Spinal cord (tissue), 10 donors: ENCODE results near the gene NOLC1. TPM values are rescaled to one million over a fixed set of nuclear protein-coding genes. Genes with fewer than 3 reads are reported as not detected.
A peak's percentile ranks its signal among the peaks of the same experiment; 100 is the strongest.

ENCODE experiments used
- DNase-seq, 6 donors: peaks; one replicate each; pipeline versions ENCODE4 v3.0.0 to v3.0.0-alpha.2; 2013 to 2015; ENCODE audit warnings: low spot score in 6 of 6, low read depth in 4 of 6
- H3K27ac ChIP-seq: one replicate; pipeline ENCODE4 v1.5.1; 2013; ENCODE audit warnings: low read depth, low read length, control low read depth
- H3K27me3 ChIP-seq: one replicate; pipeline ENCODE4 v1.6.1; 2013; ENCODE audit warnings: low read length; ENCODE audit not compliant: control insufficient read depth, insufficient read depth
- H3K36me3 ChIP-seq: one replicate; pipeline ENCODE4 v1.6.1; 2013; ENCODE audit warnings: low read length; ENCODE audit not compliant: control insufficient read depth, insufficient read depth
- H3K4me1 ChIP-seq: one replicate; pipeline ENCODE4 v1.6.1; 2013; ENCODE audit warnings: low read length; ENCODE audit not compliant: control insufficient read depth, insufficient read depth
- H3K4me3 ChIP-seq: one replicate; pipeline ENCODE4 v1.5.1; 2013; ENCODE audit warnings: low read depth, low read length, control low read depth
- H3K9me3 ChIP-seq: one replicate; pipeline ENCODE4 v1.6.1; 2013; ENCODE audit warnings: low read length; ENCODE audit not compliant: control insufficient read depth, insufficient read depth
- WGBS: methylation state at CpG from one replicate; pipeline ENCODE4 v1.1.5; 2013; ENCODE audit warnings: missing lambda C conversion rate; ENCODE audit not compliant: insufficient coverage; 5-methylcytosine and 5-hydroxymethylcytosine counted together
- polyA plus RNA-seq, 2 donors: library from polyadenylated mRNA; unstranded; fragments of 120-200 nt; gene quantifications; one replicate each; pipeline ENCODE4 v1.2.1, GENCODE V29; 2013; ENCODE audit not compliant: insufficient read length in 2 of 2
- total RNA-seq, 2 donors: library from RNA; depleted of rRNA in 1 of 2; stranded (reverse); fragments of 120-200 nt in 1 of 2; fragments of >200 nt in 1 of 2; gene quantifications; one replicate each; pipeline versions ENCODE4 v1.2.3 to v1.2.4, GENCODE V29; 2013 to 2014
- donor health status: healthy.

Gene NOLC1
- total and polyA plus RNA-seq, 4 donors = 36.1 to 103 (median 68.7) TPM

DNA sequence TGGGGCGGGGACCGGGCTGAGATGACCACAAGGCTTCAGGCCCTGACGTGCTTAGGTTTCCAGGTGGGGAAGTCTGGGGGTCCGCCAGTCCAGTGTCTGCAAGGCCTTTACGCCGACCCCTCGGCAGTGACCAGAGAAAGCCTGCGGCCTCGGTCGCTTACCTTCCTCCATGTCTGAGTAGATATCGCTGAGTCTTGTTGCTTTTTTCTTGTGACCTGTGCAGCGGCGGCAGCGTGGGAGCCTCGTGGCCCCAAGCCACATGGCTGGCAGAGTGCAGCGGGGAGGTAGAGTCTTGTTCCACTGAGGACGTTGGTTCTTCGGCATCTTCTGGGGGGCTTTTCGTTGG lies 329 bp downstream of the NOLC1 start:
- WGBS = 0% methylated on average over 19 of the region's 19 CpGs
- no peak for DNase-seq
- Histone ChIP-seq H3K36me3 (peaks cover 43% of the 10 kb centered on the region), H3K27me3 (no peaks in the 10 kb centered on the region), H3K4me3 (peak overlapping the region; percentile 98), H3K27ac (peak overlapping the region; percentile 94), H3K9me3 (no peaks in the 10 kb centered on the region), H3K4me1 (peaks cover 11% of the 10 kb centered on the region)

DNA sequence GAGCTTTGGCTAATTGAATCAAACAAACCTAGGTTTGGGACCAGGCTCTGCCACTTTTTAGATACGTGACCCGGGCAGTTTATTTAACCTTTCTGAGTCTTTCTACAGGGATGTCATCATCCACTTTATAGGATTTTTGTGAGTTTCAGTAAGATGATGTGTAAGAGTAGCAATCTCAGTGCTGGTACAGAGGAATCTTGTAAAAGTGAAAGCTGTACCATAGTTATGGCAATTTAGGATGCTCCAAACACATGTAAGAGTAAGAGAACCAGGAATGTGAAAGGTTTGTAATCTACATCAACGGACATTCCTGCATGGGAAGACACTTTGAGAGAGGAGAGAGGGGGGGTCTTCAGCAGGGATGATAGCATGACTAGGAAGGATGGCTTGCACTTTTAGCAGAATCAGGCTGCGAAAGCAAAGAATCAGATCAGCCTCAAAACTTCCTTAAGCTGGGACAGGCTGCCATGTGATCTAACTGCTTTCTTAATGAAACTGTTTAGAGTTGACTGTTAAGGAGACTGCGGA lies 968 bp downstream of the NOLC1 start:
- Histone ChIP-seq H3K4me1 (peaks cover 11% of the 10 kb centered on the region), H3K27ac (no peak overlapping the region), H3K4me3 (peak overlapping the region; percentile 98), H3K27me3 (no peaks in the 10 kb centered on the region), H3K36me3 (peaks cover 48% of the 10 kb centered on the region), H3K9me3 (no peaks in the 10 kb centered on the region)
- 68% methylated on average over 3 of the region's 5 CpGs for WGBS
- DNase-seq = no peak

DNA sequence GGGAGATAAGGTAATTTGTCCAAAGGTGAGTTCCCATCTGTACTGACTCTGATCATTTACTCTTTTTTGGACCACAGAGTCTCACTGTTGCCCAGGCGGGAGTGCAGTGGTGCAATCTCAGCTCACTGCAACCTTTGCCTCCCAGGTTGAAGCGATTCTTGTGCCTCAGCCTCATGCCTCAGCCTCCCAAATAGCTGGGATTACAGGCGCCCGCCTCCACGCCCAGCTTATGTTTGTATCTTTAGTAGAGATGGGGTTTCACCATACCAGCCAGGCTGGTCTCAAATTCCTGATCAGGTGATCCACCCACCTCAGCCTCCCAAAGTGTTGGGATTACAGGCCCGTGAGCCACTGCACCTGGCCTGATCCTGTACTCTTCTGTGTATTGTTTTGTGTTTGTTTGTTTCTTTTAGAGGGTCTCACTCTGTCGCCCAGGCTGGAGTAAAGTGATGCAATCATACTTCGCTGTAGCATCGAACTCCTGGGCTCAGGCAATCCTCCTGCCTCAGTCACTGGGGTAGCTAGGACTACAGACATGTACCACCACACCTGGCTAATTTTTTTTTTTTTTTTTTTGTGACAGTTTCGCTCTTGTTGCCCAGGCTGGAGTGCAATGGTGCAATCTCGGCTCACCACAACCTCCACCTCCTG lies 2.4 kb downstream of the NOLC1 start:
- H3K4me3 ChIP-seq = no peak overlapping the region
- no peaks in the 10 kb centered on the region for H3K27me3 ChIP-seq
- DNase-seq = no peak
- WGBS = 98% methylated on average over 5 of the region's 11 CpGs
- no peaks in the 10 kb centered on the region for H3K9me3 ChIP-seq
- H3K27ac ChIP-seq = no peak overlapping the region
- H3K36me3 ChIP-seq = peaks cover 45% of the 10 kb centered on the region
- H3K4me1 ChIP-seq = peaks cover 11% of the 10 kb centered on the region

DNA sequence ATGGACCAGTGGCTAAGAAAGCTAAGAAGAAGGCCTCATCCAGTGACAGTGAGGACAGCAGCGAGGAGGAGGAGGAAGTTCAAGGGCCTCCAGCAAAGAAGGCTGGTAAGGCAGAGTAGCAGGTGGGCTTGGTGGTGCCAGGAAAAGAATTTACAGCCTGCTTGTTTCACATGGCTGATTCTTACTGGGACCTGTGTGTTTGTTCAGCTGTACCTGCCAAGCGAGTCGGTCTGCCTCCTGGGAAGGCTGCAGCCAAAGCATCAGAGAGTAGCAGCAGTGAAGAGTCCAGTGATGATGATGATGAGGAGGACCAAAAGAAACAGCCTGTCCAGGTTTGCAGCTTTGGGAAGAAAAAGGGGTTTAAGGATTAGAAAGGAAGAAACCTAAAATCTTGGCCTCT lies 5.0 kb downstream of the NOLC1 start:
- H3K9me3 ChIP-seq = no peaks in the 10 kb centered on the region
- WGBS = 91% methylated on average over 3 of the region's 3 CpGs
- peaks cover 5% of the 10 kb centered on the region for H3K4me1 ChIP-seq
- no peak for DNase-seq
- no peak overlapping the region for H3K27ac ChIP-seq
- no peaks in the 10 kb centered on the region for H3K27me3 ChIP-seq
- no peak overlapping the region for H3K4me3 ChIP-seq
- H3K36me3 ChIP-seq = peaks cover 70% of the 10 kb centered on the region

DNA sequence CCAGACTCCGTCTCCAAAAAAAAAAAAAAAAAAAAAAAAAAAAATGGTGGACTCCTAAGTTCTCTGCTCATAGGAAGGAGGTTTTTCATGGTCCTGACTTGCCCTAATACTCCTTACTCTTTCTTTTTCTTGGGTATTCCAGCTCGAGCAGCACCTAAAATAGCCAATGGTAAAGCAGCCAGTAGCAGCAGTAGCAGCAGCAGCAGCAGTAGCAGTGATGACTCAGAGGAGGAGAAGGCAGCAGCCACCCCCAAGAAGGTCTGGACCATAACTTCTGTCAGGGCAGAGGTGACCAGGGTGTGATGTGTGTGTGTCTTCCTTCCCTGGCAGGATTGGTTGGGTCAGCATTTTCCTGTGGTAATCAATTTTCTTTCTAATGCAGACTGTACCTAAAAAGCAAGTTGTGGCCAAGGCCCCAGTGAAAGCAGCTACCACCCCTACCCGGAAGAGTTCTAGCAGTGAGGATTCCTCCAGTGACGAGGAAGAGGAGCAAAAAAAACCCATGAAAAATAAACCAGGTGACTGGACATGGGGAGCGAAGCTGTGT lies 6.9 kb downstream of the NOLC1 start:
- H3K27ac ChIP-seq = no peak overlapping the region
- peaks cover 71% of the 10 kb centered on the region for H3K36me3 ChIP-seq
- no peaks in the 10 kb centered on the region for H3K27me3 ChIP-seq
- H3K4me3 ChIP-seq = no peak overlapping the region
- no peaks in the 10 kb centered on the region for H3K9me3 ChIP-seq
- H3K4me1 ChIP-seq = no peaks in the 10 kb centered on the region
- no peak for DNase-seq
- 100% methylated on average over 3 of the region's 5 CpGs for WGBS

DNA sequence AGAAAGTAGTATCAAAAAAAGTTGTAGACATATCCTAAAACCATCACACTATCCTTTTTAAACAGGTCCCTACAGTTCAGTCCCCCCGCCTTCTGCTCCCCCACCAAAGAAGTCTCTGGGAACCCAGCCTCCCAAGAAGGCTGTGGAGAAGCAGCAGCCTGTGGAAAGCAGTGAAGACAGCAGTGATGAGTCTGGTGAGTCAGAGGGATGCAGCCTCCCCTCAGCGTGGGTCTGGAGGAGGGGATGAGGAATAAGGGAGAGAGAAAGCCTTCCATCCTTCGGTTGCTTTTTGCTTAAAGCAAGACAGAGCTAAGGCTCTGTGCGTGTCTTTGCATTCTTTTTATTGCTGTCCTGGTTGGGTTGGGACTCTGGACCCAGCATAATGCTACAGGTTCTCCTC lies 7.6 kb downstream of the NOLC1 start:
- Histone ChIP-seq H3K4me3 (no peak overlapping the region), H3K9me3 (no peaks in the 10 kb centered on the region), H3K36me3 (peaks cover 66% of the 10 kb centered on the region), H3K27me3 (no peaks in the 10 kb centered on the region), H3K27ac (no peak overlapping the region), H3K4me1 (no peaks in the 10 kb centered on the region)
- DNase-seq = no peak
- WGBS = 94% methylated on average over 2 of the region's 4 CpGs

DNA sequence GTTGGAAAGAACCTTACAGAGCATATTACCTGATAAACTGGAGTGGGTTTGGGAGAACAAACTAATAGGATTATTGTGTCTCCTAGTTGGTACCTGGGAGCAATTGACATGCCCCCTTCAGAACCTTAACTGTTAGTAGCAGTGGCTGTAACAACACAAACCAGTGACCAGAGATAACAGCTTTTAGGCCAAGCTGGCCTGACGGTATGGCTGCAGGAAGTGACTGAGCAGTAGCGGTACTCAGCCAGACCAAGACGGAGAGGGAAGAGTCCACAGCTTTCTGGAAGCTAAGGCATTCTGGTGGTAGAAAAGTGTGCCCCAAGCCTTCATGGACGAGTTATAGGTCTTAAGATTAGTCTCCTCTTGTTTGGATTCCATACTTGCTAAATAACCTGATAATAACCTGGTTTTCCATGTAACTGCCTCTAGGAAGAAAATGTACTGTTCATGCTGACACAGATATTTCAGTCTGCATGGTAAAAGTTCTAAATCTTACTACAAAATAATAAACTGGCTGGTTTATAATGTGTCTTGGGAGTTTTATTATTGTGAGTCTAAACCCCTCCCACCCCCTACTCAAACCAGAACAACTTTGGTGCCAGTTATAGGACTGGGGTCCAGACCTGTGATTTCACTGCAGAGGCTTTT lies 11.3 kb downstream of the NOLC1 start:
- Histone ChIP-seq H3K9me3 (no peaks in the 10 kb centered on the region), H3K4me3 (no peak overlapping the region), H3K27ac (no peak overlapping the region), H3K36me3 (peaks cover 38% of the 10 kb centered on the region), H3K4me1 (no peaks in the 10 kb centered on the region), H3K27me3 (no peaks in the 10 kb centered on the region)
- WGBS = 76% methylated on average over 3 of the region's 4 CpGs
- no peak for DNase-seq

DNA sequence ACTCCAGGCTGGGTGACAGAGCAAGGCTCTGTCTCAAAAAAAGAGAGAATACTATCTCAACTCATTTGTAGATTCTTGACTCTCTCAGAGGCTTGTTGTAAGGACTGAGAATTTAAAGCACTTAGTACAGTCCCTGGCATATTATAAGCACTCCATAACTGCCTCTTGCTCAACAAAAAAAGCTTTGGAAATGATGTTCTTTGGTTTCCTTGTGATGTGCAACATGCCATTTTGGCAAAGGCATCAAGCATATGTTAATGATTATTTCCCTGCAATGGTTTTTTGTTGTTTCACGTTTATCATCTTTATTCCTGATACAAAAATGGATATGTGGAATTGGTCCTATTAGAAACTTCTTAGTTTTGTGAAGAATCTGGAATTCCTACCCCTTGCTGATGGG lies 15.7 kb downstream of the NOLC1 start:
- Histone ChIP-seq H3K4me1 (peaks cover 5% of the 10 kb centered on the region), H3K4me3 (no peak overlapping the region)
- no CpG with 5 or more reads among the region's 1 CpG for WGBS

DNA sequence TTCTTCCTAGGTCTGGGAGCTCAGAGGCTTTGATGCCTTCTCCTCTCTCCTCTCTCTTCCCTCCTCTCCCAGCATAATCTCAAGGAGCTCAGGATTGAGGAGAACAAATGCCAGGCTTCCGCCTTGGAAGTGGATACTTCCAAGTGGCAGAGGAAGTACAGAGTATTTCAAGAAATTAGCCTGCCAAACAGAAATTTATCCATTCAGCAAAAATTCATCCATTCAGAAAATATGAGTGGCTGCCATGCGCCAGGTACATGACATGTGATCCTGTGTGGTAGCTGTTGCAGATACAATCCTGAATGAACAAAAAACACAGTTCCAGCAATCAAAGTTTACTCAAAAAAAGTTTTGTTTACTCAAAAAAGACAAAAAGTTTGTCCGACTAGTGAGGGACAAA lies 18.4 kb downstream of the NOLC1 start:
- H3K4me3 ChIP-seq = no peak overlapping the region
- no peaks in the 10 kb centered on the region for H3K36me3 ChIP-seq
- WGBS = no CpG with 5 or more reads among the region's 3 CpGs
- no peaks in the 10 kb centered on the region for H3K9me3 ChIP-seq
- no peak for DNase-seq
- no peak overlapping the region for H3K27ac ChIP-seq
- H3K27me3 ChIP-seq = no peaks in the 10 kb centered on the region
- H3K4me1 ChIP-seq = peaks cover 5% of the 10 kb centered on the region

More for the DNA sequence above, 15.7 kb downstream of the NOLC1 start:
- H3K36me3 ChIP-seq = no peaks in the 10 kb centered on the region
- no peak overlapping the region for H3K27ac ChIP-seq
- DNase-seq = no peak
- no peaks in the 10 kb centered on the region for H3K9me3 ChIP-seq
- no peaks in the 10 kb centered on the region for H3K27me3 ChIP-seq

DNA sequence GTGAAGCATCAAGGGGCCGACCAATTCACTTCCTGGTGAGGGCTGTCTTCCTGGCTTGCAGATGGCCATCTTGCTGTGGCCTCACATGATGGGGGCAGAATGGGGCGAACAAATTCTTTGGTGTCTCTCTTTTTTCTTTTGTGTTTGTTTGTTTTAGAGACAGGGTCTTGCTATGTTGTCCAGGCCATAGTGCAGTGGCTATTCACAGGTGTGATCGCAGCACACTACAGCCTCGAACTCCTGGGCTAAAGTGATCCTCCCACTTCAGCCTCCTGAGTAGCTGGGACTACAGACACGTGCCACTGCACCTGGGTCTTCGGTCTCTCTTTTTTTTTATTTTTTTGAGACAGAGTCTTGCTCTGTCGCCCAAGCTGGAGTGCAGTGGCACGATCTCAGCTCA lies 20.1 kb downstream of the NOLC1 start:
- Histone ChIP-seq H3K27ac (no peak overlapping the region), H3K36me3 (no peaks in the 10 kb centered on the region), H3K9me3 (no peaks in the 10 kb centered on the region), H3K27me3 (no peaks in the 10 kb centered on the region), H3K4me1 (peaks cover 5% of the 10 kb centered on the region), H3K4me3 (no peak overlapping the region)
- DNase-seq = no peak
- 84% methylated on average over 6 of the region's 8 CpGs for WGBS
